SIG-M5 treated with dmso at 0.1 percent for 504 hours (cell line): ENCODE data around the gene FSD2.
A peak's percentile ranks its signal among the peaks of the same experiment; 100 is the strongest.

ENCODE experiments used
- DNase-seq: peaks from one replicate; lab custom pipeline; 2025; ENCODE audit not compliant: unreplicated experiment; lab: John Stamatoyannopoulos, UW

FSD2 gene

GRCh38 chr15:82805994-82806406, at the start of gene FSD2:
TSS of gene FSD2 (minus strand) at chr15:82806069. CDS start at chr15:82787390, 18,679 bp downstream.
- peak; percentile 71 for DNase-seq

GRCh38 chr15:82854554-82854953, 48.7 kb upstream of the FSD2 start:
- DNase-seq: no peak

- DNase-seq: no peak
Measured at GRCh38 chr15:82852941-82853561, 47.2 kb upstream of the FSD2 start.

- no peak for DNase-seq
Measured at GRCh38 chr15:82851981-82852511, 46.2 kb upstream of the FSD2 start.

- no peak for DNase-seq
Measured at GRCh38 chr15:82851306-82851850, 45.5 kb upstream of the FSD2 start.

GRCh38 chr15:82850731-82851130, 44.9 kb upstream of the FSD2 start:
- DNase-seq: no peak

- DNase-seq: peak; percentile 79
Measured at GRCh38 chr15:82849556-82850512, 44.0 kb upstream of the FSD2 start.

GRCh38 chr15:82848241-82848993, 42.5 kb upstream of the FSD2 start:
- DNase-seq: no peak

GRCh38 chr15:82847703-82848102, 41.8 kb upstream of the FSD2 start:
- no peak for DNase-seq

- DNase-seq: no peak
Measured at GRCh38 chr15:82846621-82847020, 40.8 kb upstream of the FSD2 start.

GRCh38 chr15:82845686-82846085, 39.8 kb upstream of the FSD2 start:
- no peak for DNase-seq

GRCh38 chr15:82843566-82843965, 37.7 kb upstream of the FSD2 start:
- peak; percentile 13 for DNase-seq

- no peak for DNase-seq
Measured at GRCh38 chr15:82840166-82840565, 34.3 kb upstream of the FSD2 start.

GRCh38 chr15:82839136-82839535, 33.3 kb upstream of the FSD2 start:
- DNase-seq: no peak

- no peak for DNase-seq
Measured at GRCh38 chr15:82838096-82838735, 32.3 kb upstream of the FSD2 start.

GRCh38 chr15:82835391-82835917, 29.6 kb upstream of the FSD2 start:
- DNase-seq: no peak

- no peak for DNase-seq
Measured at GRCh38 chr15:82833362-82833682, 27.5 kb upstream of the FSD2 start.

- DNase-seq: peak; percentile 78
Measured at GRCh38 chr15:82832601-82833361, 26.9 kb upstream of the FSD2 start.

- no peak for DNase-seq
Measured at GRCh38 chr15:82831894-82832600, 26.2 kb upstream of the FSD2 start.
